WTC11 (cell line): Measurements from ENCODE around the gene ZCCHC7. TPM values are rescaled to one million over a fixed set of nuclear protein-coding genes. Genes with fewer than 3 reads are reported as not detected.

Source experiments
- ATAC-seq: fragments of 200-7000 bp; cut with Tn5 transposase; 2 replicates; pipeline ENCODE4 v1.10.0; 2021; ENCODE audit warnings: mild to moderate bottlenecking, moderate library complexity
- CTCF ChIA-PET: fragments of 300-600 bp; sonication (Branson Sonifier 250); formaldehyde crosslinking; loops from one replicate; lab custom pipeline; 2021; ENCODE audit warnings: antibody characterized with exemption; lab: Charles Lee
- POLR2A ChIA-PET: fragments of 350-600 bp; sonication (Branson Sonifier 250); formaldehyde crosslinking; loops from one replicate; lab custom pipeline; 2021; ENCODE audit warnings: antibody characterized with exemption; lab: Charles Lee
- DNase-seq: peaks from one replicate; pipeline ENCODE4 v3.0.0; 2021; ENCODE audit warnings: low spot score
- H3K27ac Mint-ChIP-seq: 2 replicates; pipeline ENCODE4 v1.8.0; 2021; ENCODE audit warnings: mixed read lengths
- H3K27me3 Mint-ChIP-seq: 2 replicates; pipeline ENCODE4 v1.8.0; 2021; ENCODE audit warnings: low read depth, mild to moderate bottlenecking, moderate library complexity, mixed read lengths
- H3K36me3 Mint-ChIP-seq: 2 replicates; pipeline ENCODE4 v1.8.0; 2021; ENCODE audit warnings: mixed read lengths
- H3K4me1 Mint-ChIP-seq: 2 replicates; pipeline ENCODE4 v1.8.0; 2022; ENCODE audit warnings: mixed read lengths
- H3K4me3 Mint-ChIP-seq: 2 replicates; pipeline ENCODE4 v1.8.0; 2021; ENCODE audit warnings: mild to moderate bottlenecking, moderate library complexity, mixed read lengths
- H3K9me3 Mint-ChIP-seq: 2 replicates; pipeline ENCODE4 v1.8.0; 2021; ENCODE audit warnings: mixed read lengths
- ATF2 ChIP-seq: sonication (generic); formaldehyde crosslinking; IDR thresholded peaks from 2 replicates; pipeline ENCODE4 v1.8.1; 2022; ENCODE audit warnings: low read depth, missing genetic modification reagents, borderline replicate concordance
- ETV6 ChIP-seq: sonication (generic); formaldehyde crosslinking; IDR thresholded peaks from 2 replicates; pipeline ENCODE4 v1.8.1; 2022; ENCODE audit warnings: mild to moderate bottlenecking, missing genetic modification reagents
- GRHL2 ChIP-seq: fragments of 250-450 bp; sonication (Bioruptor Pico); IDR thresholded peaks from 2 replicates; pipeline ENCODE4 v1.8.0; 2022; ENCODE audit warnings: mild to moderate bottlenecking, moderate library complexity; ENCODE audit not compliant: insufficient replicate concordance, severe bottlenecking
- GTF2I ChIP-seq: fragments of 250-450 bp; sonication (Bioruptor Pico); conservative IDR thresholded peaks from 2 replicates; pipeline ENCODE4 v1.4.0; 2021; ENCODE audit warnings: mild to moderate bottlenecking
- KAT7 ChIP-seq: sonication (generic); formaldehyde crosslinking; IDR thresholded peaks from 2 replicates; pipeline ENCODE4 v1.8.1; 2023; ENCODE audit warnings: missing genetic modification reagents, mild to moderate bottlenecking, borderline replicate concordance
- MXD4 ChIP-seq: fragments of 250-450 bp; sonication (Bioruptor Pico); IDR thresholded peaks from 2 replicates; pipeline ENCODE4 v1.8.0; 2021; ENCODE audit warnings: mild to moderate bottlenecking, moderate library complexity, borderline replicate concordance
- MYBL2 ChIP-seq: sonication (generic); formaldehyde crosslinking; IDR thresholded peaks from 2 replicates; pipeline ENCODE4 v1.8.1; 2023; ENCODE audit warnings: mild to moderate bottlenecking, moderate library complexity, missing genetic modification reagents
- PREB ChIP-seq: sonication (generic); formaldehyde crosslinking; IDR thresholded peaks from 2 replicates; pipeline ENCODE4 v1.8.1; 2022; ENCODE audit warnings: mild to moderate bottlenecking, missing genetic modification reagents, moderate library complexity, borderline replicate concordance
- RELA ChIP-seq: sonication (generic); formaldehyde crosslinking; IDR thresholded peaks from 2 replicates; pipeline ENCODE4 v1.8.1; 2022; ENCODE audit warnings: missing genetic modification reagents, mild to moderate bottlenecking, borderline replicate concordance
- USF2 ChIP-seq: sonication (generic); formaldehyde crosslinking; IDR thresholded peaks from 2 replicates; pipeline ENCODE4 v1.8.1; 2023; ENCODE audit warnings: mild to moderate bottlenecking, missing genetic modification reagents, moderate library complexity
- ZMAT4 ChIP-seq: fragments of 250-450 bp; sonication (Bioruptor Pico); IDR thresholded peaks from 2 replicates; pipeline ENCODE4 v1.9.0; 2021; ENCODE audit warnings: mild to moderate bottlenecking
- ZNF396 ChIP-seq: fragments of 250-450 bp; sonication (Bioruptor Pico); IDR thresholded peaks from 2 replicates; pipeline ENCODE4 v1.8.0; 2021; ENCODE audit warnings: mild to moderate bottlenecking, moderate library complexity, borderline replicate concordance
- ZNF512 ChIP-seq: sonication (generic); formaldehyde crosslinking; IDR thresholded peaks from 2 replicates; pipeline ENCODE4 v1.8.1; 2022; ENCODE audit warnings: missing genetic modification reagents, borderline replicate concordance
- ZSCAN18 ChIP-seq: fragments of 250-450 bp; sonication (Bioruptor Pico); IDR thresholded peaks from 2 replicates; pipeline ENCODE4 v2.1.2; 2022; ENCODE audit warnings: mild to moderate bottlenecking, moderate library complexity
- total RNA-seq: library from RNA; stranded (reverse); gene quantifications from 3 replicates; pipeline ENCODE4 v1.2.3, GENCODE V29; 2021
- TF ChIP-seq, protein P1 (sequence below): sonication (generic); formaldehyde crosslinking; IDR thresholded peaks from 2 replicates; pipeline ENCODE4 v1.8.0; 2022; ENCODE audit warnings: mild to moderate bottlenecking, missing genetic modification reagents
- TF ChIP-seq, protein P2 (sequence below): sonication (generic); formaldehyde crosslinking; IDR thresholded peaks from 2 replicates; pipeline ENCODE4 v1.8.0; 2022; ENCODE audit warnings: missing genetic modification reagents
- TF ChIP-seq, protein P3 (sequence below): sonication (generic); formaldehyde crosslinking; IDR thresholded peaks from 2 replicates; pipeline ENCODE4 v1.8.0; 2023; ENCODE audit warnings: missing genetic modification reagents, mild to moderate bottlenecking, borderline replicate concordance
- TF ChIP-seq, protein P4 (sequence below): sonication (generic); formaldehyde crosslinking; conservative IDR thresholded peaks from 2 replicates; pipeline ENCODE4 v1.8.1; 2022; ENCODE audit warnings: mild to moderate bottlenecking, missing genetic modification reagents

Gene ZCCHC7
- total RNA-seq, 1 experiment from 2014 or later: 30.1 TPM

GRCh38 chr9:37197158-37198038, 77.0 kb downstream of the ZCCHC7 start:
- Mint-ChIP-seq H3K4me3 (no peak overlapping the region), H3K27me3 (no peaks in the 10 kb centered on the region), H3K4me1 (peaks cover 70% of the 10 kb centered on the region), H3K27ac (no peak overlapping the region; the same call in 1 of the 2 replicates), H3K9me3 (no peaks in the 10 kb centered on the region), H3K36me3 (peaks cover 3% of the 10 kb centered on the region; the same call in 1 of the 2 replicates)
- CTCF ChIA-PET: interaction anchor here (1.0 kb wide), 1 partner anchor 202 kb away, joined by 3 read pairs; no protein-coding TSS in a partner anchor
- ATAC-seq: no peak
- DNase-seq: no peak
- POLR2A ChIA-PET: no interaction called here
- TF ChIP-seq, protein P1, sequence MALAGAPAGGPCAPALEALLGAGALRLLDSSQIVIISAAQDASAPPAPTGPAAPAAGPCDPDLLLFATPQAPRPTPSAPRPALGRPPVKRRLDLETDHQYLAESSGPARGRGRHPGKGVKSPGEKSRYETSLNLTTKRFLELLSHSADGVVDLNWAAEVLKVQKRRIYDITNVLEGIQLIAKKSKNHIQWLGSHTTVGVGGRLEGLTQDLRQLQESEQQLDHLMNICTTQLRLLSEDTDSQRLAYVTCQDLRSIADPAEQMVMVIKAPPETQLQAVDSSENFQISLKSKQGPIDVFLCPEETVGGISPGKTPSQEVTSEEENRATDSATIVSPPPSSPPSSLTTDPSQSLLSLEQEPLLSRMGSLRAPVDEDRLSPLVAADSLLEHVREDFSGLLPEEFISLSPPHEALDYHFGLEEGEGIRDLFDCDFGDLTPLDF (CRISPR knock-in tag): no peak
- TF ChIP-seq RELA (CRISPR knock-in tag) (no peak), GRHL2 (CRISPR knock-in tag) (no peak), GTF2I (CRISPR knock-in tag) (no peak), ETV6 (CRISPR knock-in tag) (no peak), ATF2 (CRISPR knock-in tag) (no peak), ZMAT4 (CRISPR knock-in tag) (no peak), KAT7 (CRISPR knock-in tag) (no peak), PREB (CRISPR knock-in tag) (no peak), USF2 (no peak), MYBL2 (CRISPR knock-in tag) (no peak), ZNF396 (CRISPR knock-in tag) (no peak), MXD4 (CRISPR knock-in tag) (no peak), ZNF512 (no peak), ZSCAN18 (CRISPR knock-in tag) (no peak)
- TF ChIP-seq, protein P2, sequence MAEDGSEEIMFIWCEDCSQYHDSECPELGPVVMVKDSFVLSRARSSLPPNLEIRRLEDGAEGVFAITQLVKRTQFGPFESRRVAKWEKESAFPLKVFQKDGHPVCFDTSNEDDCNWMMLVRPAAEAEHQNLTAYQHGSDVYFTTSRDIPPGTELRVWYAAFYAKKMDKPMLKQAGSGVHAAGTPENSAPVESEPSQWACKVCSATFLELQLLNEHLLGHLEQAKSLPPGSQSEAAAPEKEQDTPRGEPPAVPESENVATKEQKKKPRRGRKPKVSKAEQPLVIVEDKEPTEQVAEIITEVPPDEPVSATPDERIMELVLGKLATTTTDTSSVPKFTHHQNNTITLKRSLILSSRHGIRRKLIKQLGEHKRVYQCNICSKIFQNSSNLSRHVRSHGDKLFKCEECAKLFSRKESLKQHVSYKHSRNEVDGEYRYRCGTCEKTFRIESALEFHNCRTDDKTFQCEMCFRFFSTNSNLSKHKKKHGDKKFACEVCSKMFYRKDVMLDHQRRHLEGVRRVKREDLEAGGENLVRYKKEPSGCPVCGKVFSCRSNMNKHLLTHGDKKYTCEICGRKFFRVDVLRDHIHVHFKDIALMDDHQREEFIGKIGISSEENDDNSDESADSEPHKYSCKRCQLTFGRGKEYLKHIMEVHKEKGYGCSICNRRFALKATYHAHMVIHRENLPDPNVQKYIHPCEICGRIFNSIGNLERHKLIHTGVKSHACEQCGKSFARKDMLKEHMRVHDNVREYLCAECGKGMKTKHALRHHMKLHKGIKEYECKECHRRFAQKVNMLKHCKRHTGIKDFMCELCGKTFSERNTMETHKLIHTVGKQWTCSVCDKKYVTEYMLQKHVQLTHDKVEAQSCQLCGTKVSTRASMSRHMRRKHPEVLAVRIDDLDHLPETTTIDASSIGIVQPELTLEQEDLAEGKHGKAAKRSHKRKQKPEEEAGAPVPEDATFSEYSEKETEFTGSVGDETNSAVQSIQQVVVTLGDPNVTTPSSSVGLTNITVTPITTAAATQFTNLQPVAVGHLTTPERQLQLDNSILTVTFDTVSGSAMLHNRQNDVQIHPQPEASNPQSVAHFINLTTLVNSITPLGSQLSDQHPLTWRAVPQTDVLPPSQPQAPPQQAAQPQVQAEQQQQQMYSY (CRISPR knock-in tag): no peak
- TF ChIP-seq, protein P3, sequence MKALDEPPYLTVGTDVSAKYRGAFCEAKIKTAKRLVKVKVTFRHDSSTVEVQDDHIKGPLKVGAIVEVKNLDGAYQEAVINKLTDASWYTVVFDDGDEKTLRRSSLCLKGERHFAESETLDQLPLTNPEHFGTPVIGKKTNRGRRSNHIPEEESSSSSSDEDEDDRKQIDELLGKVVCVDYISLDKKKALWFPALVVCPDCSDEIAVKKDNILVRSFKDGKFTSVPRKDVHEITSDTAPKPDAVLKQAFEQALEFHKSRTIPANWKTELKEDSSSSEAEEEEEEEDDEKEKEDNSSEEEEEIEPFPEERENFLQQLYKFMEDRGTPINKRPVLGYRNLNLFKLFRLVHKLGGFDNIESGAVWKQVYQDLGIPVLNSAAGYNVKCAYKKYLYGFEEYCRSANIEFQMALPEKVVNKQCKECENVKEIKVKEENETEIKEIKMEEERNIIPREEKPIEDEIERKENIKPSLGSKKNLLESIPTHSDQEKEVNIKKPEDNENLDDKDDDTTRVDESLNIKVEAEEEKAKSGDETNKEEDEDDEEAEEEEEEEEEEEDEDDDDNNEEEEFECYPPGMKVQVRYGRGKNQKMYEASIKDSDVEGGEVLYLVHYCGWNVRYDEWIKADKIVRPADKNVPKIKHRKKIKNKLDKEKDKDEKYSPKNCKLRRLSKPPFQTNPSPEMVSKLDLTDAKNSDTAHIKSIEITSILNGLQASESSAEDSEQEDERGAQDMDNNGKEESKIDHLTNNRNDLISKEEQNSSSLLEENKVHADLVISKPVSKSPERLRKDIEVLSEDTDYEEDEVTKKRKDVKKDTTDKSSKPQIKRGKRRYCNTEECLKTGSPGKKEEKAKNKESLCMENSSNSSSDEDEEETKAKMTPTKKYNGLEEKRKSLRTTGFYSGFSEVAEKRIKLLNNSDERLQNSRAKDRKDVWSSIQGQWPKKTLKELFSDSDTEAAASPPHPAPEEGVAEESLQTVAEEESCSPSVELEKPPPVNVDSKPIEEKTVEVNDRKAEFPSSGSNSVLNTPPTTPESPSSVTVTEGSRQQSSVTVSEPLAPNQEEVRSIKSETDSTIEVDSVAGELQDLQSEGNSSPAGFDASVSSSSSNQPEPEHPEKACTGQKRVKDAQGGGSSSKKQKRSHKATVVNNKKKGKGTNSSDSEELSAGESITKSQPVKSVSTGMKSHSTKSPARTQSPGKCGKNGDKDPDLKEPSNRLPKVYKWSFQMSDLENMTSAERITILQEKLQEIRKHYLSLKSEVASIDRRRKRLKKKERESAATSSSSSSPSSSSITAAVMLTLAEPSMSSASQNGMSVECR (CRISPR knock-in tag): no peak
- TF ChIP-seq, protein P4, sequence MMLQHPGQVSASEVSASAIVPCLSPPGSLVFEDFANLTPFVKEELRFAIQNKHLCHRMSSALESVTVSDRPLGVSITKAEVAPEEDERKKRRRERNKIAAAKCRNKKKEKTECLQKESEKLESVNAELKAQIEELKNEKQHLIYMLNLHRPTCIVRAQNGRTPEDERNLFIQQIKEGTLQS: no peak
